Ovary (tissue), 9 donors: ENCODE results near the gene TENM4. TPM values are rescaled to one million over a fixed set of nuclear protein-coding genes. Genes with fewer than 3 reads are reported as not detected.

Experiments
- DNase-seq, 5 donors: peaks; one replicate each; pipeline ENCODE4 v3.0.0-alpha.2; 2019 to 2020
- H3K27ac ChIP-seq, 2 donors: fragments of 200-600 bp; one replicate each; pipeline versions ENCODE4 v1.5.1 to v1.8.0; 2019 to 2022
- H3K27me3 ChIP-seq: fragments of 200-600 bp; one replicate; pipeline ENCODE4 v1.8.0; 2022
- H3K36me3 ChIP-seq: fragments of 200-600 bp; sonication (generic); one replicate; pipeline ENCODE4 v1.5.1; 2019
- H3K4me1 ChIP-seq: one replicate; pipeline ENCODE4 v1.8.1; 2013; ENCODE audit warnings: mild to moderate bottlenecking, moderate library complexity; ENCODE audit not compliant: insufficient read depth
- H3K4me3 ChIP-seq: fragments of 200-600 bp; sonication (generic); one replicate; pipeline ENCODE4 v1.5.1; 2017
- H3K9me3 ChIP-seq, 2 donors: fragments of 200-600 bp in 1 of 2; sonication (generic) in 1 of 2; one replicate each; pipeline versions ENCODE4 v1.5.1 to v1.8.1; 2013 to 2019; ENCODE audit warnings: mild to moderate bottlenecking in 1 of 2, moderate library complexity in 1 of 2
- CTCF ChIP-seq, 3 donors: fragments of 450-650 bp in 2 of 3; fragments of 200-600 bp in 1 of 3; IDR thresholded peaks; one replicate each; pipeline versions ENCODE4 v1.5.1 to v1.8.0; 2016 to 2022; ENCODE audit warnings: antibody characterized with exemption in 3 of 3, mild to moderate bottlenecking in 1 of 3
- EP300 ChIP-seq: sonication (generic); formaldehyde crosslinking; IDR thresholded peaks from one replicate; pipeline ENCODE4 v1.6.1; 2017; ENCODE audit warnings: antibody characterized with exemption
- POLR2A ChIP-seq: fragments of 450-650 bp; IDR thresholded peaks from one replicate; pipeline ENCODE4 v1.6.1; 2017; ENCODE audit warnings: antibody characterized with exemption, mild to moderate bottlenecking, moderate library complexity
- WGBS, 3 donors: extraction: QIAGEN DNeasy Blood & Tissue Kit in 1 of 3; methylation state at CpG; one replicate each; pipeline versions ENCODE4 v1.1.5 to v1.1.7; 2013 to 2017; 5-methylcytosine and 5-hydroxymethylcytosine counted together
- intact Hi-C, 4 donors: fragments of 100-400 bp; cut with DNase I; formaldehyde crosslinking; loops; one replicate each; pipeline versions ENCODE4 v1.11.0 to v1.15.1; 2022 to 2023
- polyA plus RNA-seq, 2 donors: library from polyadenylated mRNA; stranded (reverse); fragments of 200-250 nt in 1 of 2; fragments of 350-450 nt in 1 of 2; fragmentation: Illumina TruSeq in 1 of 2; extraction: RNeasy Lipid Tissue Mini Kit (QIAGEN cat#74804) in 1 of 2; gene quantifications; one replicate each; pipeline ENCODE4 v1.2.3, GENCODE V29; 2013 to 2014
- total RNA-seq, 7 donors: library from RNA; depleted of rRNA in 2 of 7; stranded (reverse); fragments of >200 nt in 2 of 7; fragmentation: NEBNext Ultra II Directional in 3 of 7; extraction: Animal tissue kit (Norgen Biotek cat#: 25700) in 3 of 7; gene quantifications; one replicate each; pipeline versions ENCODE4 v1.1.0 to v1.2.4, GENCODE V29; 2016 to 2023
- donor health status: DM: no; HTN: no; CAD: no; lungs with moderate emphysema.
- donor health status: DM: no; HTN: no; CAD: no.
- donor health status: Bipolar disorder and iron deficiency.
- donor health status: DM: yes; HTN: yes; CAD: no.
- donor health status: DM: no; HTN: no; CAD: no.
- donor health status: DM: yes; HTN: yes; CAD: no.

TENM4 gene
- total and polyA plus RNA-seq, 9 donors, result 11.0 to 206 (median 107) TPM

DNA sequence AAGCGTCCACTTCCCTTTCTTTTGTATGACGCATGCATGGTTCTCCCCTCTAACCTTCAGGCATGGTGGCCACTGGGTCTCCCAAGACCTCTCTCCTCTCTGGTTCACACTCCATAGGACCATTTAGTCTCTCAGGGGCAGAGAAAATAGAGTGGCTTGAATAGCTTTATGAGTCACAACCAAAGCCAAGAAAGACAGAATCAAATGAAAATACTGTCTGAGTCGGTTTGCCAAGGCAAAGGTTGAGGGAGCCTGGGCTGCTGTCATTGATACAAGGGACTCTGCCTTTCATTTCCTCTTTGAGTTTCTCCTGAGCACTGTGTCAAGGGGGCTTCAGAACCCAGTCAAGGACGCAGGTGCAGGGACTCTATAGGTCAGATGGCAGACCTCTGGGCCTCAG is 44.2 kb downstream of the TENM4 start:
- no peak overlapping the region for H3K27ac ChIP-seq
- TF ChIP-seq POLR2A (no peak), EP300 (no peak), CTCF (IDR thresholded peaks at IDR 0.05) (no peak)
- no peak overlapping the region for H3K4me3 ChIP-seq
- peaks cover 11% of the 10 kb centered on the region for H3K4me1 ChIP-seq
- 85 to 99% (median 93%) methylated on average over 4 of the region's 4 CpGs for WGBS, 3 donors
- intact Hi-C loops, result no loop called here
- no peaks in the 10 kb centered on the region for H3K9me3 ChIP-seq
- no peaks in the 10 kb centered on the region for H3K36me3 ChIP-seq
- H3K27me3 ChIP-seq, result no peaks in the 10 kb centered on the region
- DNase-seq, result no peak

GRCh38 chr11:79396001-79396400 is 44.8 kb downstream of the TENM4 start:
- no peaks in the 10 kb centered on the region for H3K36me3 ChIP-seq
- TF ChIP-seq POLR2A, result no peak
- no peak for TF ChIP-seq CTCF (IDR thresholded peaks at IDR 0.05)
- TF ChIP-seq EP300, result no peak
- no peaks in the 10 kb centered on the region for H3K27me3 ChIP-seq
- no peaks in the 10 kb centered on the region for H3K9me3 ChIP-seq
- H3K4me3 ChIP-seq, result no peak overlapping the region
- no peak overlapping the region for H3K27ac ChIP-seq
- intact Hi-C loops, result no loop called here
- DNase-seq, result no peak
- peaks cover 10% of the 10 kb centered on the region for H3K4me1 ChIP-seq

- Histone ChIP-seq H3K9me3 (no peaks in the 10 kb centered on the region), H3K4me1 (peaks cover 11% of the 10 kb centered on the region), H3K4me3 (no peak overlapping the region), H3K27ac (no peak overlapping the region), H3K36me3 (no peaks in the 10 kb centered on the region), H3K27me3 (no peaks in the 10 kb centered on the region)
- peak in 2 of 5 donors; percentile 44 to 53 for DNase-seq
- intact Hi-C loops, result no loop called here
- no peak for TF ChIP-seq EP300
- TF ChIP-seq POLR2A, result no peak
- TF ChIP-seq CTCF (IDR thresholded peaks at IDR 0.05), result no peak
- WGBS, 3 donors, result 54 to 62% (median 58%) methylated on average over 9 of the region's 9 CpGs
Measured at GRCh38 chr11:79393362-79394043, 47.3 kb downstream of the TENM4 start.

DNA sequence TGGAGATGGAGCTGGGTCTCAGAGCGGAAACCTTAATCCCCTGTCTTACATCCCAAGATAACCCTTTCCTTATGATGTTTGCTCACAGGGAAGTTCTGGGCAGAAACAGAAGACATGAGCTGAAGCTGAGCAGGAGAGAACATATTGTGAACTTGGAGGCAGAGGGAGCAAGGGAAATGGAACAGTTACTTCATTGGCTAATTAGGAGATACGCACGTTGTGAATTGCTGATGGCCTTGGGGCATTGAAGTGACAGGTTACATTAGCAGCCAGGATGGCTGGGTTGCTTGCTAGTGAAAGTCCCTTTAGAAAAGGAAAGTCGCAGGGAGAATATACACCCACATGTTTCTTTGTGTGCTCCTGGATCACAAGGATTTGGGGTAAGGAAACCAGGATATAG is 48.7 kb downstream of the TENM4 start:
- Histone ChIP-seq H3K9me3 (no peaks in the 10 kb centered on the region), H3K36me3 (no peaks in the 10 kb centered on the region), H3K4me1 (peaks cover 16% of the 10 kb centered on the region), H3K4me3 (no peak overlapping the region), H3K27ac (no peak overlapping the region), H3K27me3 (no peaks in the 10 kb centered on the region)
- 12 to 18% (median 12%) methylated on average over 4 of the region's 4 CpGs for WGBS, 3 donors
- TF ChIP-seq CTCF (IDR thresholded peaks at IDR 0.05) (no peak), POLR2A (no peak), EP300 (no peak)
- DNase-seq, result no peak
- intact Hi-C loops, result no loop called here
